HL-60/S4 (cell line): ENCODE measurements around the gene PDE2A.

Source experiments
- in situ Hi-C: fragments of 300-500 bp; cut with MboI; formaldehyde crosslinking; loops from 2 replicates; pipeline ENCODE4 v1.14.3; 2022; ENCODE audit warnings: low sequenced_read_pairs

The PDE2A gene

DNA sequence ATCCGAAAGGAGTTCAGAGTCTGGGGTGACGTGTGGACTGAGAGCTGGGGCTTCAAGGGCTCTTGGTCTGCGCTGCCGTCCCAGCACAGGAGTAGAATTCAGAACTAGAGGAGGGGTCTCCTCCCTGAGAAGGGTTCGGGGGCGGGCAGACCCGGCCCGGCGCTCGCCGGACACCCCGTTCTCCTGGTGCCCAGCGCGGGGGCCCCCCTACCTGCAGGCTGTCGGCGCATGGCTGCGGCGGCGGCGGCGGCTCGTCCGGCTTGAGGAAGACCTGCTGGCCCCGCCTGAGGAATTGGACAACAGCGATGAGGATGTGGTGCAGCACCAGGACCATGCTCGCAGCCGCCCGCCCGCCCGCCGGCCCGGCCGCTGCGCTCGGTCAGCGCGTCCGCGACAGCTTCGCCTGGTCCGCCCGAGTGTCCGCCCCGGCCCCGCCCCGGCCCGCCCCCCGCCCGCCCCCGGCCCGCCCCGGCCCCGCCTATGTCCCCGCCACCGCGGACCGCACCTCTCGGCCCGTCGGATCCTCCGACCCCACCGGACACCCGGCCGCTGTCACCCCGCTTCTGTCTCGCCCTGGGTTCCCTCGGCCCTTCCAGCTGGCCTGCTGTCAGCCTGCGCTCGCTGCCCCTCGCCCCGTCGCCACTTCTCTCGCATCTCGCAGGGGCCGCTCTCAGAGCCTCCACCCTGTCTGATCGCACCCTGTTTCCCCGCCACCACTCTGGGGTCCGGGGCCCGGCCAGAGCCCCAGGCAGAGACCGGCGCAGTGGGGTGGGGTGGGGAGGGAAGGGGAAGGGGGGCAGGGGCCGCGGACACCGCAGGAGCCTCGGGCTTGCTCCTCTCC, 32.0 kb downstream of the PDE2A start:
- in situ Hi-C loops: no loop called here

DNA sequence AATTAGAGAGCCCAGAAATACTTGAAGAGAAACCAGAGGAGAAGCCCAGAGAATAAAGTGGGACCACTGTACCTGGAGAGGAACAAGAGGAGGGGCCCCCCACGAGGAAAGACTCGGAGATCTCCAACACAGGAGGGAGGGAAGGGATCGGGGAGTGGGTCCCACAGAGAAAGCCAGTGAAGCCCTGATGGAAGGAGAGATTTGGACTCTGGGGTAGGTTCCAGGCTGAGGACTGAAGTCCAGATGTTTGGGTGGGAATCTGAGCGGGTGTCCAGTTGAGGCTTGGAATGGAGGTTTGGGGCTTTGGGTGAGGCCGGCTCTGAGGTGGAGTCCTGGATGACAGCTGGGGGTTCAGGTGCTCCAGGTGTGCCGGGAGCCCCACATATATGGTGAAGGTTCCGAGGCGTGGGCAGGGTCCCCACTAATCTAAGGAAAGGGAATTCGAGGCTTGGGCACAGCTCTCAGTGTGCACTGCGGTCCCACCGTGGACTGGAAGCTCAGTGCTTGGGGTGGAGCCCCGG, 32.6 kb downstream of the PDE2A start:
- in situ Hi-C loops: no loop called here

DNA sequence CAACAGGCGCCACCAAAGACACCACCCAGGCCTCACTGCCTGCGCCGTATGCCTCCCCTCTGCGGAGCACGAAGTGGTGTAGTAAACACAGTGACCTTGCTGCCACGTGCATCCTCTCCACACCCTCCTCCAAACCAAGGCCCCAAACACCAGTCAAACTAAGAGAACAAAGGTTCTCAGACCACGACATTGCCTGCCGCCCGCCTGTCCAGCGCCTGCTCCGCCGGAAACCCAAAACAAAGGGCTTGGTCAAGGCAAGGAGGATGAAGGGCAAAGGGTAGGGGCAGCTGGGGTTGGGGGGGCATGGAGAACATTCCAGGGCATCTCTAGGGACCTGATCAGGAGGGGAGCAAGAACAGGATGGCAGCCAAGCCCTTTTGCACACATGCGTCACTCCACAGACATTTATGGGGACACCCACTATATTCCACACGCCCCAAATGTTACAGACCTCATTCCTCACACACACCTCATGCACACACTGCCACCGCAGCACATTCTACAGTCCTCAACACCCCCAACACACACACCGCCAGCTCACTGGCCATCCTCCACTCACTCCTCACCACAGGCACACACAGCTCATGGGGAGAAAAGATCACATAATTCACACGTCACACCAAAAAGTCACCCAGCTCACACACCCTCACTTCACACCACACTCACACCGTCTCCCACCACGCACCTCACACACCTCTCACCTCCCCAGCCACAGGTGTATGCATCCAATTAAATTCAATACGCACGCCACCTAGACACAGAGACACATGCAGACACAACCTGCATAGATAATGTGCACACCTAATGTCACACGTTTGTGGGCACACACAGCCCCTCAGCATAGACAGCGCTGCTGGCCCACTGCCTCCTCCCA, 34.5 kb downstream of the PDE2A start:
- in situ Hi-C loops: no loop called here

DNA sequence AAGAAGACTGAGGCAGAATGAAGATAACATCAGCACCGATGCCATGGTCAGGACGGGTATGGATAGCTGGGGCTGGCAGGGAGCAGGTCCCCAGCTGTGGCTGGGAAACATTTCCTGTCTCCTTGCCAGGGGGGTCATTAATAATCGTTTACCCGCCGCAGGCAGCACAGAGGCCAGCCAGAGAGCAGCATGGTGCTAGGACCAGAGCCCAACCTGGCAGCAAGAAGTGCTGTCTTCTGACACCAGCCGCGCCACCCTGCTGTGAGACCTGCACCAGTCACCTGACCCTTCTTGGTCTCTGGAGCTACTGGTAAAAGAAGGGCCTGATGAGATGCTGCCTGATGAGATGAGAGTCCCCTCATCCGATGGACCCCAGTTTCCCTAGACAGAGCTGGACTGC, 36.3 kb downstream of the PDE2A start:
- in situ Hi-C loops: no loop called here

DNA sequence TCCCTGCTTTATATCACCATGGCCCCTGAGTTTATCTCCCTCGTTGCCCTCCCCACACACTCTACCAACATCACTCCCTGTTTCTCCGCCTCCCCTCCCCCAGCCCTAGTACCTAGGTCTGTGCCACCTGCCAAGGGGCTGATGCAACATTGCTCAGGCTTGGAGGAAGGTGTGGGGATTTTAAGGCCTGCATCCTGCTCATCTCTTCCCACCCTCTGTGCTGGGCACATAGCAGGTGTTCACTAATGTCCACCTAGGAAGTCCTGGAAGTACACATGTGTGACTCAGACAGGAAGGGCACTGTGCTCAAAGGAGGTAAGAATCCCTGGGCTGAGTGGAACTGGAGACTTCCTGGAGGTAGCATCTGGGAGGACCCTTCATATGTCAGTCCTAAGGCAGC, 37.0 kb downstream of the PDE2A start:
- in situ Hi-C loops: no loop called here

DNA sequence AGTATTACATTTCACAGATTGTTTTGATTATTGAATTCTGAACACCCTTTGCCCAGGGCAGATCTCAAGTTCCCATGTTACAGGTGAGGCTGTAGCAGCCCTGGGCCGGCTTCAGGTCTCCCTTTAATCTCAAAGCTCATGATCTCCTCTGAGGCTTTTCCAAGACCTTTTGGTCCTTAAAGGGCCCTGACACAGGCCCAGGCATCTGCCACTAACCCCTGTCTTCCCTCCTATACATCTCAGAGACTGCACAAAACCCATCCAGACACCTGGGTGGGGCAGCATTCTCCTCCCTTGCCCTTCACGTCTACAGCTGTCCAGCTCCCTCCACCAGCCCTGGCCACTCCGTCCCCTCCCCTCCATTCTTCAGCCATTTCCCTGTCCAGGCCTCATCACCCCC, 37.8 kb downstream of the PDE2A start:
- in situ Hi-C loops: no loop called here

DNA sequence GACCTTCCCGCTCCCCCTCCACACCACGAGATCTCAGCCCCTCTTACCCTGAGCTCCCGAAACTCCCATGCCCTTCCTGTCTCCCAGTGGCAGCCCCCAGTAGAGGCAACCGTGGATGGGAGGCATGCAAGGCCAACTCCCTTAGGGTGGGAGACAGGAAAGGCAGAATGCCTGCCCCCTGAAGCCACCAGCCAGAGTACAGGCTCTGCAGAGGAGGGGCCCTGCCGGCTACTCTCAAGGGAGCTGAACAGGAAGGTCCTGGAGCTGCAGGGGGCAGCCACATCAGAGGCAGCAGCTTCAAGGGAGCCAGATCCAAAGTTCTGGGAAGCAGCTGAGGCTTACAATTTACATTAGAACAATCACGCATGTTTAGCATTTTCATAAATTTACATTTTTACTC, 38.3 kb downstream of the PDE2A start:
- in situ Hi-C loops: no loop called here

DNA sequence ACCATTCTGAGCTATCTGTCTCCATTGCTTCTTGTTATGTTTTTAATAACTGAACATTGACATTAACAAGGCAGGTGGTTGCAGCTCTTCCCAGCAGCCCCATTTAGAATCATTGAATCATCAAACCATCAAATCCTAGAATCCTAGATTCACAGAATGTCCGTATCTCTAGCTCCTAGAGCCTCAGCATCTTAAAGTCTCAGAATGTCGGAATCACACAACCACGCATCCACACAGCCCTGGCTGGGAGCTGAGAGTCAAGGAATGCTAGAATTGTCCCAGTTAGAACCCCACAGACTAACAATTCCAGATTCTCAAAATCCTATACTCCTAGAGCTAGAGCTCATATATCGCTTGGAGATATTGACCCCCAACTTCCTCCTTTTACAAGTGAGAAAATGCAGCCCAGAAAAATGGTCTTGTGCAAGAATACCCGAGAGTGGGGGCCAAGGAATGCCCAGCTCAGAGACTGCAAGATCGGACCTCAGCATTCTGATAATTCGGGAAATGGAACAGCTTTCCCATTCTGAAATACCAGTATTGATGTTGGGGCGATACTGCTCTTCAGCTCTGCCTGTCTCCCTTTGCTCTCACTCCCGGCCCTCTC, 38.8 kb downstream of the PDE2A start:
- in situ Hi-C loops: no loop called here

DNA sequence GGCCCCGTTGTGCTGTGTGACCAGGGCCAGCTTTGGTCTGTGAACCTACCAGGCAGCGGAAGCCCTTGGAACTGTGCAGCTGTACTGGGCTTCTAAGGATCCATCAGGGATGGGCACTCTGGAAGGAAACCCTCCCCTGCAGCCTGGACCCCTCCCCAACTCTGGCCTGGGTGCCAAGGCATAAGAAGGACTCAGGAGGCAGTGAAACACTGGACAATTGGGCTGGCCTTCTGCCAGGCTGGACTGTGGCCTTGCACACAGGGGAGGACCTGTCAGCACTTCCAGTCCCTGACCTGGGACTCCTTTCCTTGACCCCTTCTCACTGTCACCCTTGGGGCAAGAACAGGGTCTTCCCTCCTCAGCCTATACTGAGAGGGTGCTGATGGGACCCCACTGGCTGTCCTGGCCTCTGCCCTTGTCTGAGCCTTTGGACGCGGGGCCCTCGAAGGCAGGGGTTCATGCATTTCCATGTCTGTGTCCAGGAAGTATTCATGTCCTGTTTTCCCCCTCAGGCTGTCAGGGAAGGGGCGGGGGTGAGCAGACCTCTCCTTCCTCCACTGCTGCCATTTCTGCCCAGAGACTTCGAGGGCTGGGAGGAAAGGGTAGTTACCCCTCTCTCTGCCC, 39.6 kb downstream of the PDE2A start:
- in situ Hi-C loops: no loop called here

DNA sequence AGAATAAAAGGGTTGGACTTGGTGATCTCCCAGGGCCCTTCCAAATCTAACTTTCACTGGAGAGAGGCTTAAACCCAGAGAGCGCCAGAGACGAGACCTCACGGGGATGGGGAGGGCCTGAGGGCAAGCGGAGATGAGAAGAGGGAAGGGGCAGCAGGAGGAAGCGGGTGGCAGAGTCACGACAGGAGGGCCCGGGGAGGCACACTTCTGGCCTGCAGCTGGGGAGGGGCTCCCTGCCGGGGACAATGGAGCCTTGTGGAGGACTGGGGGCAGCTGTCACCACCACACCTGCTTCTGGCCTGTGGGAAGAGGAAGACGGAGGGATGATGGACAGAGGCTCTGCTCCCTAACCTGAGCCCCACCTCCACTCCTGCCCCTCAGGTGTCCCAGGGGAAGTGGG, 40.2 kb downstream of the PDE2A start:
- in situ Hi-C loops: no loop called here

DNA sequence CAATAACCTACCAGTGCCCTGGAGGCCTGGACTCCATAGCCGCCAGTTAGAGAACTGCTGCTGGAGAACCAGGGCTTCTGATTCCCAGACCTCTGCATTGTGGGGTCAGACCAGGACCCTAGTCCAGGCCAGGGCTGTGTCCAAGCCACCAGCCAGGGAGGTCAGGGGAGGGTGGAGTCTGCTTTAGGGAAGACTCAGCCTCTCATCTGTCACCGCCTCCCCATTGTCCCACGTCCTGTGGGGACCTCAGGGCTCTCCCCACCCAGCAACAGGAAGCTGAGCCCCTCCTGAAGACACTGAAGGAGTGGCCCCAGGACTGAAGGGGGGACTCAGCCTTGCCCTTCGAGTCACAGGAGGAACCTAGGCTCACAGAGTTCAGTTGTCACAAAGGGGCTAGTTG, 41.2 kb downstream of the PDE2A start:
- in situ Hi-C loops: no loop called here

DNA sequence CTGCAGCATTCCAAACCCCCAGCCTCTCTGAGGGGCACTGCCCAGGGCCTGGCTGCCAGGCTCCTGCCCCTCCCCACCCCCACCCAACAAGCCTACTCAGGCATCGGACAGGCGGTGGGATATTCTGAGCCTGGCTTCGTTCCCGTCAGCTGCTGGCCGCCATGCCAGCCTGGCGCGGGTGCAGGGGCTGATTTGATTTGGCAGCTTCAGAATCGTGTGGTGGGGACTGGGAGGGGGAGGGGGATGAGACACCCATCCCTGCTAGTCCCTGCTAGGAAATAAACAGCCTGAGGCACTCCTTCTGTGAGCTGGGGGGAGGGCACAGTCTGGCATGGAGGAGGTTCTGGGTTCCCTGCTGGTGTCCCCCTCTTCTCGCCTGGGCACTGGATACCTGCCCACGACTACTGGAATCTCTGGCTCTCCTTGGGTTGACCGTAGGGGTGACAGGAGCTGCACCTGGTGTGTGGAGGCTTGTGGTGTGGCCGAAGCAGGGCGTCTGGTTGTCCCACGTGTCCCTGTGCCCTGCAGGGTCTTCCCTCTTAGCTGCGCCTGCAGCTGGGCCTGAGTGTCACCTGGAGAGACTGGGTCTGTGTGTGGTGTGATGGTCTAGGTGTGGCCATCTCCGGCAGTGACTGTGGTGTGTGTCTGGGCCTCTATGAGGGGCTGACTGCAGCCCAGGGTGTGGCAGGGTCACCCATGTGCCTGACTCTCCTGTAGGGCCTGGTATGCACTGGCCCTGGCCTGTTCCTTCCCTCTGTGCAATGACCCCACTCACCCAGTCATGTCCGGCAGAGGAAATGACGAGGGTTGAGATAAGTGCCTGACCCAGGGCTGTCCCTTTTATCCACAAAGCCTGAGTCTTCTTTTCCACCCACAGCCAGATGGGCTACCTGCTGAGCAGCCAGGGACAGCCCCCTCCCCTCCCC, 42.2 kb downstream of the PDE2A start:
- in situ Hi-C loops: no loop called here

DNA sequence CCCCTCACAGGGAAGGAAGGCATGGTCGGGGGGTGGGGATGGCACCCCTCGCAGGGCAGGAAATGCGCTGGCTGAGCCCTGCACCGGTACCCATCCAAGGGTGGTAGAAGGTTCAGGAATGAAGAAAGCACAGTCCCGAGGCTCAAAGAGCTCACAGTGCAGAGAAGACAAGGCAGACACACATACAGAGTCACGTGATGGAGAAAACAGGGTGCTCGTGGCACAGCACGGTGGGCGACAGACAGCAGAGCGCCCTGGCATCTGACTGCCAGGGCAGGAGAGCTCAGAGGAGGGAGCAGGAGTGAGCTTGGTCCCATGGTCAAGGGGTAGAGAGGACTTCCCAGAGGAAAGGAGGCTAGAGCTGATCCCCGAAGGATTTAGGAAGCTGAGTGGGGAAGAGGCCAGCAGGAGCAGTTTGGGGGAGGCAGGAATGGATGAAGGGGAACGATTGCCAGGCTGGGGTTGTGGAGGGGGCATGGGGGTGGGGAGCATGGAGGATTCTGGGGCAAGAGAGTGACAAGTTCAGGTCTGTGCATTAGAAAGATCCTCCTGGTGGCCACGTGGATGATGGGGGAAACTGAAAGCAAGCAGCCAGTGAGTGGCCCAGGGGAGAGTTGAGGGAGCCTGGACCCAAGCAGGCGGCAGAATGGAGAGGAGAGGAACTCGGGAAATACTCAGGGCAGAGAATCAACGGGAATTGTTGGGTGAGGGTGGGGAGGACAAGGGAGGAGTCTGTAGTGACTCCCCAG, 43.9 kb downstream of the PDE2A start:
- in situ Hi-C loops: no loop called here

DNA sequence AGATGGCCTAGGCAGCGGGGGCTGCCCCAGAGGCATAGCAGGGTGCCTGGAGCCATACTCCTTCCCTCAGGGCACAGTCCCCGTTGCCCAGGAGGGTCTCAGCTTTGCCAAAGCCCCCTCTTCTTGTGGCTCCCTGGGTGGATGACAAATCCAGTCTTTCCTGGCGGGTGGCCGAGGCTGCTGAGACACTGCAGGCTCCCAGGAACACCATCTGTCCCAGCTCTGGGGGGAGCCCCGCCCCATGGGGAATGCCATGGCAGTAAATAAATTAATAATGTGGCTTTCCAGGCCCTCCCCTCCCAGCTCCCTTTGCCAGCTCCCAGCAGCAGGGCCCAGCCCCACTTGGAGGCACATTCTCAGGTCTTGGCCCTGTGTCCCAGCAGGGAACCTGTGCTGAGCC, 45.0 kb downstream of the PDE2A start:
- in situ Hi-C loops: no loop called here

DNA sequence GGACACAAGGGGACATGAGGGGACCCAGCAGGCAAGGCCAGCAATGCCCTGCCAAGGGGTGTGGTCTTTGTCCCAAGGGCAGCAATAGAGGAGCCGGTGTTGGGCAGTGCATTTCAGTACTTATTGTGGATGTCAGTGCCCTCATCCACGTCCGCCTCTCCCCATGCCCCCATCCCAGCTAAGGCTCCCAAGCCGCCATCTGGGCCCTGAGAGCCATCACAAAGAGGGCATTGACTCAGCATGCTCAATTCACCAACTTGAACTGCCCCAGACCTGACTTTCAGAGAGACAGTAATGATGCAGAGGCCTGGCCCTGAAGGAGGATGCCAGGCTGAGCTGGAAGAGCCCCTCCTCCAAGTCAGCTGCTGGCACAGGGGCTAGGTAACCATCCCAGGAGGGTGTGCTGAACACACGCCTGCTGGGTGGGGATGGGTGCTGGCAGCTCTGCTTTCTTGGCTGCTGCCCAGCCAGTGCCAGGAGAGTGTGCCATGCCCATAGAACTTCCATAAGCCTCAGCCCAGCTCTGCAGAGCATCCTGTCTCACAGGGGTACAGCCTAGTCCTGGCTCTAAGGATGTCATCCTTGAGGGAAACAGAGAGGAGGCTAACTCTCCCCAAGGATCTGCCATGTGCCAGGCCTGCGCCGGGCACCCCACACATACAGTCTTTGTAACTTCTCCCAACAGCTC, 46.5 kb downstream of the PDE2A start:
- in situ Hi-C loops: no loop called here

DNA sequence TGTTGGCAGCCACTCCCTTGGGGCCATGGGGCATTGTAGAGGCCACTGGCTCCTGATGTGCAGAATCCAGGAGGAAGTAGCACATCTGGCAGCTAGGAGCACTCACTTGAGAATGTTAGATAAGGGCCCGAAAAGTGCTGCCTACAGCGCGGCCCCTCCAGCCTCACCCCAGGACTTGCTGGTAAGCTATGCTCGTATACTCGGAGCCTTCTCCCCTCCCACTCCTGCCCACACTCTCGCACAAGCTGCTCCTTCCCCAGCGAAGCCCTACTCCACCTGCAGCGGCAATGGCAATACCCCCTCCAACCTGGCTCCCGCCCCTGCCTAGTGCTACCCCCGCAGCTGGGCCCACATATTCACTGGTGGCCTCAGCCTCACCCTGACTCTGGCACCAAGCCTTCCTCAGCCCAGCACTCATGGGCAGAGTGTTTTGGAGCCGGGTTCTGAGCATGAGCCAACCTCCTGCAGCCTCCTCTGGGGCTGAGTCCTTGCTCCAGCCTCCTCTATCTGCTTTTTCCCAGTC, 47.7 kb downstream of the PDE2A start:
- in situ Hi-C loops: no loop called here

DNA sequence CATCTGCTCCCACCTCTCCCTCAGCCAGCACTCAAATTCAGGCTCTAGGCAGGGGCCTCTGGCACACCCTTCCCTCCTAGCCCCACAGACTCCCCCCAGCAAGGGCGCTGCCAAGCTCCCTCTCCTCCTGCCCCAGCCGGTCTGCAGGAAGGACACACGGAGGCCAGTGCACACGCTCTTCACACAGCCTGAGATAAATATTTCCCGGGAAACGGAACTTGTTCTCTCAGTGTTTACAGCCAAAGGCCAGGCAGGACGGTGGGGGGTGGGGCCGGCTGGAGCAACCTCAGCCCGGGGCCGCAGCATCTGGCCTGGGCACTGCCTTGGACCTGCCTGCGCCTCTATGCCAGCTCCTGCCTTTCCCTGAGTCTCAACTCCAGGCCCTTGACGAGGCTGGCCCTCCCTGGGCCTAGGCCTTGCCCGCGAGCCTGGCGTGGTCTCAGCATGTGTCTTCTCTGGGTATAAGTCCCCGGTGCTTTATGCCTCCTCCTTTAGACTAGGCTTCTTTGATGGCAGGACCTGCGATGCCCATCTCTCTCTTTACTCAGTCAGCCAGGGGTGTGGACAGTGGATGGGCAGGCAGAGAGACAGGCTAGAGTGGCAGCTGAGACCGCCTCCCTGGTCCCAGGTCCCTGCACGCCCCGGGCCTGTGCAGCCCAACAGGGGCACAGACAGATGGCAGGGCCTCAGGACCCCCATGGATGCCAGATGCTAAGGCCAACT, 48.4 kb downstream of the PDE2A start:
- in situ Hi-C loops: no loop called here
